Common myeloid progenitor, CD34-positive (primary cell): ENCODE data around the gene ALK.

Experiments used
- CTCF ChIA-PET: fragments of 350-600 bp; sonication (Branson Sonifier 250); formaldehyde crosslinking; loops from one replicate; lab custom pipeline; 2021; ENCODE audit warnings: antibody characterized with exemption; lab: Charles Lee
- POLR2A ChIA-PET: fragments of 350-600 bp; sonication (Branson Sonifier 250); formaldehyde crosslinking; loops from one replicate; lab custom pipeline; 2021; ENCODE audit warnings: antibody characterized with exemption; lab: Charles Lee
- DNase-seq, 3 donors: peaks; one replicate each; pipeline versions ENCODE4 v3.0.0 to v3.0.0-alpha.2; 2013
- H3K27ac ChIP-seq, 2 experiments: 1 replicate in 1 of 2; 2 replicates in 1 of 2; pipeline ENCODE4 v1.7.0; 2013; ENCODE audit warnings: inconsistent platforms in 2 of 2, low read length in 2 of 2, mild to moderate bottlenecking in 2 of 2, low read depth in 1 of 2, moderate library complexity in 1 of 2; ENCODE audit not compliant: severe bottlenecking in 2 of 2, insufficient read depth in 1 of 2, poor library complexity in 1 of 2
- H3K27me3 ChIP-seq, 5 experiments: replicated peaks in 2 of 5; 1 replicate in 3 of 5; 2 replicates in 2 of 5; pipeline versions ENCODE4 v1.6.1 to v1.7.0; 2013; ENCODE audit warnings: low read length in 4 of 5, mild to moderate bottlenecking in 2 of 5, moderate library complexity in 2 of 5, inconsistent platforms in 1 of 5; ENCODE audit not compliant: insufficient read depth in 5 of 5, control insufficient read depth in 4 of 5
- H3K36me3 ChIP-seq, 4 experiments: 1 replicate in 2 of 4; 2 replicates in 2 of 4; pipeline versions ENCODE4 v1.6.1 to v1.7.0; 2013; ENCODE audit warnings: low read length in 3 of 4, control low read depth in 1 of 4, mild to moderate bottlenecking in 1 of 4; ENCODE audit not compliant: control insufficient read depth in 4 of 4, insufficient read depth in 4 of 4
- H3K4me1 ChIP-seq, 4 experiments: 1 replicate in 3 of 4; 2 replicates in 1 of 4; pipeline versions ENCODE4 v1.6.1 to v1.7.1; 2013; ENCODE audit warnings: low read length in 3 of 4, mild to moderate bottlenecking in 3 of 4, control low read depth in 1 of 4, inconsistent platforms in 1 of 4, moderate library complexity in 1 of 4; ENCODE audit not compliant: control insufficient read depth in 4 of 4, insufficient read depth in 4 of 4; ENCODE audit errors: control extremely low read depth in 1 of 4
- H3K4me3 ChIP-seq, 7 experiments: 1 replicate in 4 of 7; 2 replicates in 3 of 7; pipeline versions ENCODE4 v1.5.1 to v1.7.0; 2013; ENCODE audit warnings: mild to moderate bottlenecking in 7 of 7, low read length in 6 of 7, moderate library complexity in 6 of 7, inconsistent platforms in 2 of 7, low read depth in 2 of 7, control low read depth in 1 of 7; ENCODE audit not compliant: insufficient read depth in 4 of 7, control insufficient read depth in 1 of 7; ENCODE audit errors: extremely low read depth in 1 of 7
- H3K9me3 ChIP-seq, 5 experiments: 1 replicate in 4 of 5; 2 replicates in 1 of 5; pipeline versions ENCODE4 v1.6.1 to v1.7.1; 2013; ENCODE audit warnings: low read length in 4 of 5, mild to moderate bottlenecking in 2 of 5, inconsistent platforms in 1 of 5, low read depth in 1 of 5, moderate library complexity in 1 of 5; ENCODE audit not compliant: control insufficient read depth in 4 of 5, insufficient read depth in 2 of 5; ENCODE audit errors: control extremely low read depth in 1 of 5
- WGBS: methylation state at CpG from one replicate; pipeline ENCODE4 v1.1.5; 2013; ENCODE audit not compliant: insufficient coverage; 5-methylcytosine and 5-hydroxymethylcytosine counted together

ALK gene

DNA sequence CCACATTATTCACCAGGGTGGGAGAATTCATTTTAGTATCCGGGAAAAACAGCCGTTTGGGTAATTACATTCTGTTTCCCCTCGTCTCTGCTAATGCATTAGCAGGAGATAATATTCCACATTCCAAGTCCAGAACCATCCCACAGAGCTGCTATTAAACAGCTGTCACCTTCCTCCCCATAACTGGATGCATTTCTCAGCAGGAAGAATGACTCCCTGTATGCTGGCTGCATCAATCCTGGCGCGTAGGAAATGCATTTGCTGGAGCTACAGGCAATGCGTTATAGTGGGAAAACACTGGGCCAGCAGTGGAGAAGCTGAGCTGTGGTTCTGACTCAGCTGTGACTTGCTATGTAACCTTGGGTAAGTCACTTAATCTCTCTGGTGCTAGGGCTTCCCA, 560.2 kb downstream of the ALK start:
- WGBS, result 96% methylated on average over 6 of the region's 6 CpGs
- H3K36me3 ChIP-seq, result no peaks in the 10 kb centered on the region
- ChIA-PET CTCF (interaction anchor here (1.0 kb wide), 1 partner anchor 52 kb away, joined by 4 read pairs; no protein-coding TSS in a partner anchor), POLR2A (no interaction called here)
- no peak overlapping the region for H3K27ac ChIP-seq
- no peak for DNase-seq
- H3K4me3 ChIP-seq, result no peak overlapping the region
- peaks cover 0 to 2% (median 0%) of the 10 kb centered on the region in 5 experiments for H3K27me3 ChIP-seq
- no peaks in the 10 kb centered on the region for H3K9me3 ChIP-seq
- H3K4me1 ChIP-seq, result peaks cover 0 to 3% (median 0%) of the 10 kb centered on the region in 4 experiments

DNA sequence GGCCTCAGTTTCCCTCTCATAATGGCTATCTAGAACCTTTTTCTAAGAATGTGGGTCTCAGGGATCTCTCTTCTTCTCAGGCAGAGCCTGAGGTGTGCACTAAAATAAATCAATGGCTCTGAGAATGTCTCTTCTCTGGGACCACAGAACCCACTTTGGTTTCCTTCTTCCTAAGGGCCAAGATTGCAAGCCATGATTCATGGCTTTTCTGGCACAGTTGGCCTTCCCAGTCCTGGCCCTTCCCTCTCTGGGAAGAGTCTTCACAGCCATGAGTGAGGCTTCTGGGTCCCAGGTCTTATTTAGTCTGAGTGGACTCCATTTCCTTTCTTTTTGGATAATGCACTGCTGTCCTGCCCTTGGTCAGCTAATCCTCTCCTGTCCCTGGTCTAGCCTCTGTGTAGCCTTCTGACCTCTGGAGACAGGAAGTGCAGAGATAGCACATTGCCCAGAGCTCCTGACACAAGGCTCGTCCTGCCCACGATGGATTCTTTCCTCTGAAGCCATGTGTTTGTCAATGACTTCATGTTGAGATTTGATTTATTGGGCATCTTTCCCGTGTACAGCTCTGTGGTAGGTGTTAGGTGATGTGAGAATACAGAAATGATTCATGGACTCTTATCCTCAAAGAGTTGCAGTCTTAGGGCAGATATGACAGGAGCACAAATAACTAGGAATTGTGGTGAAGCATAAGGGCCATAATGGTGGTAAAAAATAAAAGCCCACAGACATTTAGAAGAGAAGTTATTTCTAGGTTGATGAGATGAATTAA, 561.2 kb downstream of the ALK start:
- CTCF ChIA-PET, result interaction anchor here (1.0 kb wide), 1 partner anchor 51 kb away, joined by 4 read pairs; no protein-coding TSS in a partner anchor
- peak in 1 of 3 donors; percentile 15 for DNase-seq
- Histone ChIP-seq H3K9me3 (no peaks in the 10 kb centered on the region), H3K27me3 (peaks cover 0 to 2% (median 0%) of the 10 kb centered on the region in 5 experiments), H3K27ac (no peak overlapping the region), H3K4me1 (peaks cover 0 to 3% (median 0%) of the 10 kb centered on the region in 4 experiments), H3K4me3 (no peak overlapping the region), H3K36me3 (no peaks in the 10 kb centered on the region)
- POLR2A ChIA-PET, result no interaction called here
- WGBS, result 4% methylated on average over 3 of the region's 3 CpGs

DNA sequence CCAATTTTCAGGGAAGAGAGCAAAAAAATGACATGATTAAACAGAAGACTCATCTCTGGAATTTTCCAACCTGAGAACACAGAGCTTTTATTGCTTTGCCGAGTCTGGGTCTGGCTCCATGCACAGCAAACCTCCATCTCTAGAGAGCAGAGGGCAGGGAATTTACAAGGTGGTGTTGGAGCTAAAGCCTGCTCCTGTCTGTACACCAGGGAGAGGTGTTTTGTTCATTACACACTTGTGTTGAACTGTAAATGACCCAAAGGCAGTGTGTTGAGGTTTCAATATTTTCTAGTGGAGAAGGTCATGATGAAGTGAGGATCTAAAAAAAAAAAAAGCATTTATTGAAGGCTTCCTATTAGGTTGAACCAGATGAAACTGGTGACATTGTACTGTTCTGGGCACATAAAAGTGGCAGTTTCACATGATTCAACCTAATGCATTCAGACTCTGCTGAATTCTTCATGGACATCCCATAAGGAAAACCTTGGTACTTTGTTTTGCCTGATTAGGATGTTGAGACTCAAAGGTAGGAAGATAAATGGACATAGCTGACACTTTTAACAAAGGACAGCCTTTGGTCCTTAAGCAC, 567.9 kb downstream of the ALK start:
- Histone ChIP-seq H3K4me1 (peaks cover 0 to 7% (median 0%) of the 10 kb centered on the region in 4 experiments), H3K27ac (no peak overlapping the region), H3K27me3 (no peaks in the 10 kb centered on the region), H3K9me3 (no peaks in the 10 kb centered on the region), H3K4me3 (no peak overlapping the region), H3K36me3 (no peaks in the 10 kb centered on the region)
- CTCF ChIA-PET, result interaction anchor here (0.7 kb wide), 1 partner anchor 45 kb away, joined by 4 read pairs; no protein-coding TSS in a partner anchor
- no CpG with 5 or more reads among the region's 1 CpG for WGBS
- no peak for DNase-seq
- POLR2A ChIA-PET, result no interaction called here

DNA sequence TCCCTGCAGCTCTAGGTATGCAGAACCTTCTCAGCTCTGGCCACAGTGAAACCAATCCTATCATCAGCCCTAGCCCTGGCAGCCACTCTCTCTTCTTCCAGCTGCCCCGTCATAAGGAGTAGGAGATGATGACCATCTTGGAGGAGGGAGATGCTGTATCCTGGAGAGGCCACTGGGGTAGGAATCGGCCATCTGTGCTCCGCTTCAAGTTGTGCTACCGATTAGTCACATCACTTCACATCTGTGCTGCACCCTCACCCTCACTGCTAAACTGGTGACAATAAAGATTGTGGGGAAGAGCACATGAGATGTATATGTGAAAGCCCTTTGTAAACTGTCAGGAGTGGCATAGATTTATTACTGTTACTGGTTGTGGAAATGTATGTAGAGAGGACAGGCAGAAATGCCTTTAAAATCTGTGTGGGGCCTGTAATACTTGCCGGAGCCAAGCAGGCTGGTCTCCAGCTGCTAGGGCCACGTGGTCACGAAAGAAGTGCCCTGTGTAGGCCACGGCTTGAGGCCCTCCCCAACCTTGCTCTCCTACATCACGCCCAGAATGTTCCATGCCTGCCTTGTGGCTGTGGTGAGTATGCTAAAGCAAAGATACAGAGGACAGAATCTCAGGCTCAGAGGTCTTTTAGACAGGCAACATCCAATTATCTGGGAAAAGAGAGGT, 569.3 kb downstream of the ALK start:
- H3K9me3 ChIP-seq, result no peaks in the 10 kb centered on the region
- no peak overlapping the region for H3K27ac ChIP-seq
- no peaks in the 10 kb centered on the region for H3K36me3 ChIP-seq
- ChIA-PET POLR2A (no interaction called here), CTCF (no interaction called here)
- H3K4me1 ChIP-seq, result peaks cover 0 to 7% (median 0%) of the 10 kb centered on the region in 4 experiments
- H3K27me3 ChIP-seq, result no peaks in the 10 kb centered on the region
- H3K4me3 ChIP-seq, result no peak overlapping the region
- no peak for DNase-seq
- 97% methylated on average over 4 of the region's 9 CpGs for WGBS

DNA sequence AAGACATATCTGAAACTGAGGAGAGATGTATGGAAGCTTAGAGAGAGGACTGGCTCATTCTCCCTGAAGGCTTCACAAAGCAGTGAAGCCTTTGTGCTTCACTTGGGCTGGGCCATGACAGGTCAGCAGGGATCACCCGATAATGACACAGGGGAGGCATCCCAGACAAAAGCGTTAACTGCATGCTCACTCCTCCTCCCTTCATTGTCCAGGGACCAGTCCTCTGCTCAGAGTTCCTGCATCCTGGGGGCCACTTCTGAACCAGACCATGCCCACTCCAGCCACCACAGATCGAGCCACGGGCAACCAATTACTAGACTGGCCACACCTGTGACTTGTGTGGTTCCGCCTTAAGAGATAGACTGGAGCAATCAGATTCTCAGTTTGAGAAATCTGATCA, 570.1 kb downstream of the ALK start:
- POLR2A ChIA-PET, result no interaction called here
- no peak for DNase-seq

DNA sequence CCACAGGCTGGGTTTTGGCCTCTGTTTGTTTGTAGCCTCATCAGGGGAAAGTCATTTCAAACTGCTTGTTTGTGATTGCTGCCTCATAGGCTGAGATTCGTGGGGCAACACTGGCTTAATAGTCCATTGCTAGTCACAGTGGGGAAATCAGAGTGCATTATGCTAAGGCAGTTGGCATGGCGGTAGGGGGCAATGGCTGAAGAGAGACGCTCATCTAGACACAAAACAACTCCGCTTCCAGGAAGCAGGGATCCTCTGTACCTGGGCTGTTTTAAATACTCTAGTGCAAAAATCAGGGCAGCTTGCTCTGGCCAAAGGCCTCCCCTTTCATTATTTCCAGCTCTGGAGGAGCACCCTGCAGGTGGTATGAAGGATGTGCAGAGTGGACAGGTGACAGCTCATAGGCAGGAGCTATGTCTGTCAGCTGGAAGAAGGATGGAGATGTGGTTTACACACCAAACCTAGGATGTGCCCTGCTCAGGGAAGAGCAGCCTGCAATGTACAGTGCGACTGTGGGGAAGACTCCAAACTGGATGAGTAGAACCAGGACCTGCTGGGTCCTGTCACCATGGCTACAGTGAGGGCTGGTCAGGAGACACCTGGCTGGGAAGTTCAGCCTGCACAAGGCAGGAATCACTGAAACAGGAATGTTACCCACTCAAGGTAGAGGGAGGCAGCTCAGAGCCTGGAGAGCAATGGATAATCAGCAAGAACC, 571.9 kb downstream of the ALK start:
- 100% methylated on average over 3 of the region's 5 CpGs for WGBS
- POLR2A ChIA-PET, result no interaction called here
- Histone ChIP-seq H3K4me1 (peaks cover 0 to 7% (median 0%) of the 10 kb centered on the region in 4 experiments), H3K27ac (no peak overlapping the region), H3K4me3 (no peak overlapping the region), H3K36me3 (no peaks in the 10 kb centered on the region), H3K9me3 (no peaks in the 10 kb centered on the region), H3K27me3 (no peaks in the 10 kb centered on the region)
- CTCF ChIA-PET, result no interaction called here
- no peak for DNase-seq

More for the DNA sequence above, 570.1 kb downstream of the ALK start:
- Histone ChIP-seq H3K9me3 (no peaks in the 10 kb centered on the region), H3K4me1 (peaks cover 0 to 7% (median 0%) of the 10 kb centered on the region in 4 experiments), H3K4me3 (no peak overlapping the region), H3K36me3 (no peaks in the 10 kb centered on the region), H3K27me3 (no peaks in the 10 kb centered on the region), H3K27ac (no peak overlapping the region)
- 95% methylated on average over 5 of the region's 5 CpGs for WGBS
- CTCF ChIA-PET, result no interaction called here
